Measurements from ENCODE around the gene FKBP6. TPM values are rescaled to one million over a fixed set of nuclear protein-coding genes. Genes with fewer than 3 reads are reported as not detected.
"Not testable (repeated sequence)": the region's sequence is repeated elsewhere in the genome, so short reads cannot be mapped to it uniquely, and the experiment has no call there.

The FKBP6 gene
- total RNA-seq, 1 donor = not detected

DNA sequence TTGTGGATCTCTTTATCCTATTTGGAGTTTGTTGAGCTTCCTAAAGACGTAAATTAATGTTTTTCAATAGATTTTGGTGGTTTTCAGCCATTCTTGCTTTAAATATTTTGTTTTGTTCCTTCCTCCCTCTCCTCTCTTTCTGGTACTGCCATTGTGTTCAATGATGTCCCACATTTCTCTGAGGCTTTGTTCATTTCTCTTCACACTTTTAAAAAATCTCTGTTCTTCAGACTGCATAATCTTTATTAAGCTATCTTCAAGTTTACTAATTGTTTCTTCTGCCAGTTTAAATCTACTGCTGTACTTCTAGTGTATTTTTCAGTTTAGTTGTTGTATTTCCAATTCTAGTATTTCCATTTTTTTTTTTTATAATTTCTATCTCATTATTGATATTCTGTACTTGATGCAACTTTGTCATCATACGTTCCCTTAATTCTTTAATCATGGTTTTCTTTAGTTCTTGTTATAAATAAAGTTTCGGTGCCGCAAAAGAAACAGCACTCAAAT is 60.0 kb downstream of the FKBP6 start:
- Histone ChIP-seq H3K4me1 (ENCODE audit: insufficient read depth, low read length) (peaks cover 6% of the 10 kb centered on the region), H3K4me3 (ENCODE audit: low read length) (no peak overlapping the region), H3K9me3 (ENCODE audit: low read depth, low read length) (peaks cover 11% of the 10 kb centered on the region), H3K27me3 (ENCODE audit: insufficient read depth, low read length) (no peaks in the 10 kb centered on the region)

DNA sequence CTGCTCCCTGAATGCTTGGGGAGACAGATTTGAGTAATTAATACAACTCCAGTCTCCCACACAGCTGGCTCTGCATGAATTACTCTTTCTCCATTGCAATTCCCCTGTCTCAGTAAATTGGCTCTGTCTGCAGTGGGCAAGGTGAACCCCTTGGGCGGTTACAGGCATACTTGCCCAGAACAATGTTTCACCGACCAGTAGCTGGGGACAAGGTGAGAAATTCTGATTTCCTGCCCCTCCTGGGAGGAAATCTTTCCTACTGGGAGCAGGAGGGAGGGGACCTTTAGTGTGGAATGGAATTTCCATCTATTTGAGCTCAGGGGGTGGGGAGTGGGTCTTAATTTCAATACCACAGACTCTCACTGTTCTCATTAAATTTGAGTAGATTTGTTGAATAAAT is 63.4 kb downstream of the FKBP6 start:
- Histone ChIP-seq H3K27me3 (ENCODE audit: insufficient read depth, low read length) (no peaks in the 10 kb centered on the region), H3K4me3 (ENCODE audit: low read length) (no peak overlapping the region), H3K9me3 (ENCODE audit: low read depth, low read length) (peaks cover 11% of the 10 kb centered on the region), H3K4me1 (ENCODE audit: insufficient read depth, low read length) (no peaks in the 10 kb centered on the region)

DNA sequence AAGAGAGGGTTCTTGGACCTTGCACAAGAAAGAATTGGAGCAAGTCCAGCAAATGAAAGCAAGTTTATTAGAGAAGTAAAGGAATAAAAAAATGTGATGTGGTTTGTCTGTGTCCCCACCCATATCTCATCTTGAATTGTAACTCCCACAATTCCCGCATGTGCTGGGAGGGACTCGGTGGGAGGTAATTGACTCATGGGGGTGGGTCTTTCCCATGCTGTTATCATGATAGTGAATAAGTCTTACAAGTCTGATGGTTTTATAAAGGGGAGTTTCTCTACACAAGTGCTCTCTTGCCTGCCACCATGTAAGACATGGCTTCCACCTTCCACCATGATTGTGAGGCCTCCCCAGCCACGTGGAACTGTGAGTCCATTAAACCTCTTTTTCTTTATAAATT is 66.5 kb downstream of the FKBP6 start:
- Histone ChIP-seq H3K9me3 (ENCODE audit: low read depth, low read length) (no peaks in the 10 kb centered on the region), H3K4me3 (ENCODE audit: low read length) (no peak overlapping the region), H3K27me3 (ENCODE audit: insufficient read depth, low read length) (no peaks in the 10 kb centered on the region), H3K4me1 (ENCODE audit: insufficient read depth, low read length) (no peaks in the 10 kb centered on the region)

DNA sequence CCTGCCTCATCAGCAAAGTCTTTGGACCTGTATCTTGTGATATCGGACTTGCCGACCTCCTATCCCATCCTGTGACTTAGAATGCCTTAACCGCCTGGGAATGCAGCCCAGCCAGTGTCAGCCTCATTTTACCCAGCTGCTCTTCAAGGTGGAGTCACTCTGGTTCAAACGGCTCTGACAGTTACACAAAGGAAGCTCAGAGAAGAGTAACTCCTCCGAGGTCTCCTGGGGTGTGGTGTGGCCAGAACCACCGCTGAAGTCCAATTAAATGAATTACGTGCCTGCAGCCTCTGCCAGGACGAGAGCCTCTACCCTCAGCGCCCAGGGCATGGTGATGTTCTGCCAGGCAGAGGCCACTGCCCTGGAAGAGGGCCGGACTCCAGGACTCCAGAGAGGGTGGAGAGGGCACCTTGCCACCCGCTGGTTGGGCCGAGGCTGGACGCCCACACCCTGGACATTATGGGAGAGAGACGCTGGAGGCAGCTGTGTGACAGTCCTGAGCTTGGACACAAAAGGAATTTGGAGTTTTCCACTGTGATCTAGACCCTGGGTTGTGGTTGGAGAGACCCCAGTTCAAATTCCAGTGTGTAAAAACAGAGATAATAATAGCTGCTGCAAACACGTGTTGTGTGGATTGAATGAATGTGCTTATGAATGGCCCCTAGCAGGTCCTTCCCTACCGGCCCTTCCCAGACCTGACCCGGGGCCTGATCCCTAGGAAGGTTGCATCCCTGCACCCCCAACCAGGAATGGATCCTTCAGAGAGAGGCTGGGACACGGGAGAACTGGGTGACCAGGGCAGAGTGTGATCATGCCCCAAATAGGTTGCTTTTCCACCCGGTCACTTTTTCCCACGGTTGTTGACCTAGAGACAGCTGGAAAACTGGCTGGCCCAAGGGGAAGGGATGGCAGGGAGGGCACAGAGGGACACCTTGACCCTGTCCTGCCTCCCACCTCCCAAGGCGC is 67.9 kb downstream of the FKBP6 start:
- Histone ChIP-seq H3K9me3 (ENCODE audit: low read depth, low read length) (no peaks in the 10 kb centered on the region), H3K4me3 (ENCODE audit: low read length) (no peak overlapping the region), H3K4me1 (ENCODE audit: insufficient read depth, low read length) (no peaks in the 10 kb centered on the region), H3K27me3 (ENCODE audit: insufficient read depth, low read length) (no peaks in the 10 kb centered on the region)

DNA sequence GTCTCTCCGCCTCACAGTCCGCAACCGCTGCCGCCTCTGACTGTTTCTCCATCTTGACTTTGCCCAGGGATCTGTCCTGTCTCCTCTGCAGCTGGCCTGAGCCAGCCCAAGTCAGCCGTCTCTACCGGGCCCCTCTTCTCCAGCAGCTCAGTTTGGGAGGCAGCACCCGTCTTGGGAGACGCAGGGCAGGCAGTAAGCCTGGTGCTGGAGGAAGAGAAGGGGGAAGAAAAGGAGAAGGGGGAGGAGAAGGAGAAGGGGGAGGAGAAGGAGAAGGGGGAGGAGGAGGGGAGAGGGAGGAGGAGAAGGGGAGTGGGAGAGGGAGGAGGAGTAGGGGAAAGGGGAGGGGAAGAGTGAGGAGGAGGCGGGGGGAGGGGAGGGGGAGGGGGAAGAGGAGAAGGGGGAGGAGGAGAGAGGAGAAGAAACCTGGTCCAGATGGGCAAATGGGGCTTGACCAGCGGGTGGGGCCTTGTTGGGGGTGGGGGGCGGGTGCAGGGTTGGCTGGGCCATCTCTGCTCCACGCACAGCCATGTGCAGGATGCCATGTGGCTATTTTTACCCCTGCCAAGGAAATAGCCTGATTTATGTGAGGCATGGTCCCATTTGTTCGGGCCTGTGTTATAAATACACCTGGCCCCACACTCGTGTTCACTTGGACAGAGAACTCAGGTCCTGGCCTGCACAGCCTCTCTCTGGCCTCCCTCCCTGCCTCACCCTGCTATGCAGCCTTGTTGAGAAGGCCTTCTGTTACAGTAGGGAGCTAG is 69.7 kb downstream of the FKBP6 start:
- H3K9me3 ChIP-seq (ENCODE audit: low read depth, low read length) = no peaks in the 10 kb centered on the region
- no peaks in the 10 kb centered on the region for H3K4me1 ChIP-seq (ENCODE audit: insufficient read depth, low read length)
- H3K27me3 ChIP-seq (ENCODE audit: insufficient read depth, low read length) = no peaks in the 10 kb centered on the region
- no peak overlapping the region for H3K4me3 ChIP-seq (ENCODE audit: low read length)

DNA sequence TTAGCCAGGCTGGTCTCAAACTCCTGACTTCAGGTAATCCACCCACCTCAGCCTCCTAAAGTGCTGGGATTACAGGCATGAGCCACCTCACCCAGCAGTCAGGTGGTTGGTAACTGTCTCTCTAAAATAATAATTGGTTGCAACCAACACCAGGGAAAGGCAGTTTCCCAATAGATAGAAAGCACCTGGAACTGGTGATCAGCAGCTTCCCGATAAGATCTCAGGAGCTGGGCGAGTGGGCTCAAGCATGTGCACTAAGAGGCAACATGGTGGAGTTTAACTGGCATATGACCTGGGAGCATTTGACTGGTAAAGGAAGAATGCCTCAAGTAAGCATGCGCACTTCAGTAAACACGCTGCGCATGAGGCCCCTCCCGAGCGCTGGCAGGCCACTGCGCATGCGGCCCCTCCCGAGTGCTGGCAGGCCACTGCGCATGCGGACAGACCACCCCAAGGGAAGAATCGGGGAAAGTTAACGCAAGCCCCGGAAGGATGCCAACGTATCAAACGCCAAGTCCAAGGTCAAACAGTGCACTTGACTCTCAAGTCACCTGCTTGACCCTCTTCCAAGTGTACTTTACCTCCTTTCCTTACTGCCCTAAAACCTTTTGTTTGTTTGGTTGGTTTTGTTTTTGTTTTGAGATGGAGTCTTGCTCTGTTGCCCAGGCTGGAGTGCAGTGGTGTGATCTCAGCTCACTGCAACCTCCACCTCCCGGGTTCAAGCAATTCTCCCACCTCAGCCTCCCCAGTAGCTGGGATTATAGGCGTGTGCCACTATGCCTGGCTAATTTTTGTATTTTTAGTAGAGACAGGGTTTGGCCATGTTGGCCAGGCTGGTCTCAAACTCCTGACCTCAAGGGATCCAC is 71.5 kb downstream of the FKBP6 start:
- peak overlapping the region; percentile 12 for H3K4me3 ChIP-seq (ENCODE audit: low read length)

DNA sequence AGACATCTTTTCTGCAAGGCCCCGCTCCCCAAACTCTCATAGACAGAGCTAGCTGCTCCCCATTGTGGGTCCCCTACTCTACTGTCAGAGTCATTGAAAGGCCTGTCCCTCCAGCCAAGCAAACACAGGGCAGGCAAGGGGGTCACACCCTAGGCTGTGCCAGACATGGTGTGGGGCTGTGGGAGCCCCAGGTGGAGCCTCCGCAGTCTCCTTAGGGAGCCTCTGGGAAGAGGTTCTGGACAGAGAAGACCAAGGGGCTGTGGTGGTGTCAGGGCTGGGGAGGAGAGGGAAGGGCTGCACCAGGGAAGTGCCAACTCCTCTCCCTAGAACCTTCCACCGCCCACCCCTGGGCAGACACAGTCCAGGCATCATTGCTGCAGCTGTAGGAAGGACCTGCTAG is 76.9 kb downstream of the FKBP6 start:
- H3K4me3 ChIP-seq (ENCODE audit: low read length); H3K4me1 ChIP-seq (ENCODE audit: insufficient read depth, low read length); H3K27me3 ChIP-seq (ENCODE audit: insufficient read depth, low read length); H3K9me3 ChIP-seq (ENCODE audit: low read depth, low read length): not testable (repeated sequence)

More for the DNA sequence above, 71.5 kb downstream of the FKBP6 start:
- not testable (repeated sequence) for H3K27me3 ChIP-seq (ENCODE audit: insufficient read depth, low read length); H3K4me1 ChIP-seq (ENCODE audit: insufficient read depth, low read length); H3K9me3 ChIP-seq (ENCODE audit: low read depth, low read length)

Other genes with a start within 250 kb of the FKBP6 start
- not detected for gene SPDYE9, start 242.1 kb upstream of the FKBP6 start, total RNA-seq
- 12.9 TPM for gene NSUN5, start 19.3 kb upstream of the FKBP6 start, total RNA-seq
- gene TRIM50, start 79 bp upstream of the FKBP6 start, total RNA-seq = not detected
- 0.21 TPM for gene FZD9, start 105.6 kb downstream of the FKBP6 start, total RNA-seq
- gene BAZ1B, start 194.1 kb downstream of the FKBP6 start, total RNA-seq = 52.2 TPM
- 60.7 TPM for gene BCL7B, start 229.5 kb downstream of the FKBP6 start, total RNA-seq